Upper lobe of left lung (tissue), 4 donors: ENCODE results near the gene SP6.

ENCODE experiments used
- POLR2A ChIP-seq, 4 donors: fragments of 450-650 bp; IDR thresholded peaks; one replicate each; pipeline ENCODE4 v1.5.1; 2016 to 2017; ENCODE audit warnings: antibody characterized with exemption in 4 of 4, mild to moderate bottlenecking in 2 of 4
- POLR2AphosphoS5 ChIP-seq, 2 donors: sonication (generic); formaldehyde crosslinking; IDR thresholded peaks; one replicate each; pipeline ENCODE4 v1.5.1; 2017; ENCODE audit warnings: antibody characterized with exemption in 2 of 2
- TF ChIP-seq, protein P1 (sequence below), 6 experiments: fragments of 450-650 bp in 4 of 6; fragments of 200-600 bp in 2 of 6; sonication (generic) in 2 of 6; IDR thresholded peaks; one replicate each; pipeline ENCODE4 v1.5.1; 2016 to 2019; ENCODE audit warnings: antibody characterized with exemption in 6 of 6

GRCh38 chr17:47821031-47821423 lies 29.9 kb downstream of the SP6 start:
- TF ChIP-seq, protein P1, sequence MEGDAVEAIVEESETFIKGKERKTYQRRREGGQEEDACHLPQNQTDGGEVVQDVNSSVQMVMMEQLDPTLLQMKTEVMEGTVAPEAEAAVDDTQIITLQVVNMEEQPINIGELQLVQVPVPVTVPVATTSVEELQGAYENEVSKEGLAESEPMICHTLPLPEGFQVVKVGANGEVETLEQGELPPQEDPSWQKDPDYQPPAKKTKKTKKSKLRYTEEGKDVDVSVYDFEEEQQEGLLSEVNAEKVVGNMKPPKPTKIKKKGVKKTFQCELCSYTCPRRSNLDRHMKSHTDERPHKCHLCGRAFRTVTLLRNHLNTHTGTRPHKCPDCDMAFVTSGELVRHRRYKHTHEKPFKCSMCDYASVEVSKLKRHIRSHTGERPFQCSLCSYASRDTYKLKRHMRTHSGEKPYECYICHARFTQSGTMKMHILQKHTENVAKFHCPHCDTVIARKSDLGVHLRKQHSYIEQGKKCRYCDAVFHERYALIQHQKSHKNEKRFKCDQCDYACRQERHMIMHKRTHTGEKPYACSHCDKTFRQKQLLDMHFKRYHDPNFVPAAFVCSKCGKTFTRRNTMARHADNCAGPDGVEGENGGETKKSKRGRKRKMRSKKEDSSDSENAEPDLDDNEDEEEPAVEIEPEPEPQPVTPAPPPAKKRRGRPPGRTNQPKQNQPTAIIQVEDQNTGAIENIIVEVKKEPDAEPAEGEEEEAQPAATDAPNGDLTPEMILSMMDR (IDR thresholded peaks at IDR 0.05) = no peak
- TF ChIP-seq POLR2AphosphoS5 (IDR thresholded peaks at IDR 0.05) (no peak), POLR2A (IDR thresholded peaks at IDR 0.05) (no peak)
